GM19328 (cell line): ENCODE data around the gene CREB3L2.
"Not testable (repeated sequence)": the region's sequence is repeated elsewhere in the genome, so short reads cannot be mapped to it uniquely, and the experiment has no call there.

Experiments
- ATAC-seq: cut with Tn5 transposase; IDR thresholded peaks from one replicate; pipeline ENCODE4 v1.9.1; 2021; ENCODE audit warnings: mild to moderate bottlenecking, moderate library complexity; ENCODE audit not compliant: unreplicated experiment

The CREB3L2 gene

GRCh38 chr7:137974766-137975165, 27.1 kb downstream of the CREB3L2 start:
- no peak for ATAC-seq

DNA sequence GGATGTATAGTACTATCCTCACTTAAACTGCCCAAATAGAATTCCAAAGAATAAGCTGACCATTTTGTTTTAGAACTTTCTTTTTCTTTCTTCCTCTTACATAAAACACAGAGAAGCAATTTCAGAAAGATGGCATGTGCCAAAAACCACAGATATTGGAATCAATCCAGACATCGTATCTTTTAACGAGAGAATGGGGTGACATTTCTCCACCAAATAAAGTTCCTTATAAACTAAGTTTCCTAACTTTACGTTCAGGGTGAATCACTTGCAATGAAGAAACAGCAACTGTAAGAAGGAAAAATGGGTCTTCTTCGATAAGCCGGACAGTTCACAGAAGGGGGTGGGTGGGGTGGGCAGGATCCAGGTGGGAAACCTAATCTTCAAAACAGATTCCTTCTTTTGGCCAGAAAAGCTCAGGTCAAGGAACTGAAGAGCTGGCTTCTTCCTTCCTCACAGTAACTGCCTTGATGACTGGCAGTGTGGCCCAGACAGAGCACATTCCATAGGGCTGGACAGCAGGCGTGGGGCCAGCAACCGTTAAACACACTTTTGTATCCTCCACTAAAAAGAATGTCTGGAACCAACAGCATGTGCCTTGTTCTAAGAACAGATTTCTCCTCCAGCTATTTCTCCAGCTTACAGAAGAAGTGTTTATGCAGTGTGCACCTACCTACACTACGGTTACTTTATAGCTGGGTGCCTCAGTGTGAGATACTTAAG, 31.5 kb downstream of the CREB3L2 start:
- no peak for ATAC-seq

DNA sequence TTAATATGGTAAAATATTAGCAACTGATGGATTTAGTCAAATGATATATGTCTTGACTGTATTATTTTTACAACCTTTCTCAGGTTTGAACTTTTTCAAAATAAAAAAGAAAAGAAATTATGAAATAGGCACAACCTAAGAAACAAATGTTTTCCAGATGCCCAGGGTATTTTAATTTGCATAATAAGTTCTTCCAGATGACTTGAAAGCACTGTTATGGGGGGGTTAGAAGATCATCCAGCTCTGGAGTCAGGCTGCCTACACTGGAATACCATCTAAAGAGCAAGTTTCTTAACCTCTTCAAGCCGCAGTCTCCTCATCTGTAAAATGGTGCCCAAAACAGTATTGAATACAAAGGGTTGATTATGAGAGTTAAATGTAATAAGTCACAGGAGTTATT, 32.1 kb downstream of the CREB3L2 start:
- no peak for ATAC-seq

- no peak for ATAC-seq
Observed at GRCh38 chr7:137968890-137969289, 33.0 kb downstream of the CREB3L2 start.

DNA sequence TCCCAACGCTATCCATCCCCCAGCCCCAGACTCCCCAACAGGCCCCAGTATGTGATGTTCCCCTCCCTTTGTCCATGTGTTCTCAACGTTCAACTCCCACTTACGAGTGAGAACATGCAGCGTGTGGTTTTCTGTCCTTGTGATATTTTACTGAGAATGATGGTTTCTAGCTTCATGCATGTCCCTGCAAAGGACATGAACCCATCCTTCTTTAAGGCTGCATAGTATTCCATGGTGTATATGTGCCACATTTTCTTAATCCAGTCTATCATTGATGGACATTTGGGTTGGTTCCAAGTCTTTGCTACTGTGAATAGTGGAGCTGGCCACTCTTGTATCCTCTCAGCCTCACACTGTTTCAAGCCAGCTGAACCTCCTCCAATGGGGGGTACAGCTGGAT, 33.5 kb downstream of the CREB3L2 start:
- ATAC-seq = not testable (repeated sequence)

DNA sequence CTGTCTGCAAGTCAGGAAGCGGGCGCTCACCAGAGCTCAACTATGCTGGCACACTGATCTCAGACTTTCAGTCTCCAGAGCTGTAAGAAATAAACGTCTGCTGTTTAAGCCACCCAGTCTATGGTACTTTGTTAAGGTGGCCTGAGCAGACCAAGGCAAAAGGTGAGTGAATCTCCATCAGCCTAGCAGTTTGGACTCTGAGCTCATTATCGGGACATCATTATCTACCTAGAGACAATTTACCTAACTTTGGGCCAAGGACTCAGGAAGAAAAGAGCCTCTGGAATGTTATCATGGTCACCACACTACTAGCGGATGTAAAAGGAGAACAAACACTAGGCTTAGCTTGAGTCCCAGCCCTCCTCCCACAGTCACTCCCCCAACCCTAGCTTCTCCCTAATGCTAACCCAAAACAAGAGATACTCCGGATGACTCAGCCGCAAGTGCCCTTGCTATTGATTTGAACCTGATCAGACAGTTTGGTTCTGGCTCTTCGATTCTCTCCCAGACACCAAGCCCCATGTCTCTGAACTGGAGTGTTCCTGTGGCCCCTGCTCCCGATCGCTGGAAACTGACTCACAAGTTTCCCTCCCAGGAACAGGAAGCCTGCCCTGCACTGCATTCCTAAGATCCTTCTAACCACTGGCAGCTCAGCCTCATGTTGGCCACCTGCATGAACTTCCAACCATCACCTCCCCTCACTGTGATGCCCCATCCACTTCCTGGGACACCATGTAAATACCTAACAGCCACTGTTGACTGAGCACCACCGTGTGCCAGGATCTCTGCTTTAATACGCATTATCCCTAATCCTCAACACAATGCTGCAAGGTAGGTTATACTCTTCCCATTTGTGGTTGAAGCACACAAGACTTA, 34.5 kb downstream of the CREB3L2 start:
- no peak for ATAC-seq

DNA sequence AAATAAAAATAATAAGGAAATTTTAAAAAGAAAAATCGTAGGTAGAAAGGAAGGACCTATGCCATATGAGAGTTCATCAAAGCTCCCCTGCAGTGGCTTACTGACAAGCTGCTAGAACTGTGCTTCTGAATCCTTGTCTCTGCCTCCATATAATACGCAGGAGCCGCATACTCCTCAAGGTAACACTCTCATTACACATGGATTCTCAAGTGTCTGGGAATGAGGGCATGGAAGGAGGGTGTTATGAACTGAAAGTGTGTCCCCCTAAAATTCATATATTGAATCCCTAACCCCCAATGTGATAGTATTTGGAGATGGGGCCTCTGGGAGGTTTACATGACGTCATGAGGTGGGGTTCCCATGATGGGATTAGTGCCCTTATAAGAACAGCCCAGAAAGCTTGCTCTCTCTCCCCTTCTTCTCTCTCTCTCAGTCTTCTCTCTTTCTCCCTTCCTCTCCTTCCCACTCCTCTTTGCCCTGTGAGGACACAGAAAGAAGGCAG, 35.2 kb downstream of the CREB3L2 start:
- ATAC-seq = no peak

DNA sequence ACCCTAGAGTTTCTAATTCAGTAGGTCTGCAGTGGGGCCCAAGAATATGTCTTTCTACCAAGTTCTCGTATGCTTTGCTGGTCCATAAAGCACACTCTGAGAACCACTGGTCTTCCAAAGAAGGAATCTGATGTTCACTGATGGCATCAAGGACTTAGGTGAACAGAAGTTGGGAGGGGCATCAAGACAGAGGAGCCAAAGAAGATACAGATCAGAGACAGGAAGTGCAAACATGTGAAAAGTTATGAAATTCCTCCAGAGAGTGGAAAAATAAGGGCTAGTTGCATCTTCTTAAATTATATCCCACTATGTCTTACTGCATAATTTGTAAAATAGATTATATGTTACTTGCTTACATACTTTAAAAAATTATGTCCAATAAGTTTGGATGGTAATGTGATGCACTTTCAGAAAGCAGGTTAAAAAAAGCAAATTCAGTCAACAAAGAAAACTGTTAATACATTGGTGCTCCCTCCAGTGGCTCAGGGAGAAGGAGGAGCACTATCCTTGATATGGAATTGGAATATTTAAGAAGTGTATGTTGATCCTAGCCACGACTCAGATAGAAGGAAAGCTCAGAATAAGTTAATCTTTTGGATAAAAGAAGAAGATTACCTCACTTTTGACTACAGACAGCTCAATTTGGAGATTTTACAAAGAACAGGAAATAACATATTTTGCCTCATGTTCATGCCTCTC, 35.8 kb downstream of the CREB3L2 start:
- no peak for ATAC-seq

DNA sequence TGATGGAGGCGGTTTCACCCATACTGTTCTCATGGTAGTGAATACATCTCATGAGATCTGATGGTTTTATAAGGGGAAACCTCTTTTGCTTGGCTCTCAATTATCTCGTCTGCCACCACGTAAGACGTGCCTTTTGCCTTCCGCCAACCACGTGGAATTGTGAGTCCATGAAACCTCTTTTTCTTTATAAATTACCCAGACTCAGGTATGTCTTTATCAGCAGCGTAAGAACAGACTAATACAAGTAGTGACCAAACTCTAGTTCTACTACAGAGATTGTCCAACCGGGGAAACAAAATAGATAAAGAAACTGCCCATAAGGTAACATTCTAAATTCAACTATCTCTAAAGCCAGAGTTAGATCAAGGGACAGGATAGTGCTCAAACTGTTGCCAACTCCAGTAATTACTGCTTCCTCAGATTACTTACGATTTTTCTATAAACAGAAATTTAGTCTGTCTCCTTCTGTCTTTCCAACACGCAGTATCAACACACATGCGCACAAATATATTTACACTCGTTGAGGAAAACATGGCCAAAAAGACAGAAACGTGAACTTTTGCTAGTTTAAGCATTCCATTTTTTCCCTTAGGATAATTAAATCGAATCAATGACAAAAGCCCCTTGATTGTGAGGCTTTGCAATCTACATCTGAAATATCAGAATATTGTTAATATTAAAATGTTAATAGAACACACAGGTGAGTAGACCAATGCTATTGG, 36.9 kb downstream of the CREB3L2 start:
- no peak for ATAC-seq

DNA sequence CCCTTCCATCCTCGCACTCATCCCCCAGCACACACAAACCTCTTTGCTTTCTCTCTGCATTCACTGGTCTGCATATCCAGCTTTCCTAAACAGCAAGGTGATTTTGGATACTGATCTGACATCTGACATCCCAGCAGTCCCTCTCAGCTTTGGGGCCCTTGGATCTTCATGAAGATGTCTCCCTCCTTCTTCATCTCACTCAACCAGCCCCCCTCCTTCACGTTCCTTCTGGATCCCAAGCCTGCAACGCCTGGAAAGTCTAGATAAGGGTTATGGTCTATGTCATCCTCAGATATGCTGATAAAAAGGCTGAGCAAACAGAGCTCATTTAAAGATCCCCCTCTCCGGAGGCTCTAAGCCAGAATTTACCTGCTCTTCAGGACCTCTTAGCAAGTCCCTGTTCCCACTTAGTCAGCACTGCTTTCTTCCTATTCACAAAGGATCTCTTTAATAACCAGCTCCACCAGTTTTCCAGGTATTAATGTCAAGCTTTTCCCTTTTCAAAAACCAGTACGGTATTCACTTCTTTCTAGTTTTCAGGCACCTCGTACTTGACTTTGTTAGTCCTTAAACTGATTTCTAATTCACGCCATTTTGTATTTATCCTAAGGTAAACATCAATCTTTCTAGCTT, 38.9 kb downstream of the CREB3L2 start:
- ATAC-seq = no peak

DNA sequence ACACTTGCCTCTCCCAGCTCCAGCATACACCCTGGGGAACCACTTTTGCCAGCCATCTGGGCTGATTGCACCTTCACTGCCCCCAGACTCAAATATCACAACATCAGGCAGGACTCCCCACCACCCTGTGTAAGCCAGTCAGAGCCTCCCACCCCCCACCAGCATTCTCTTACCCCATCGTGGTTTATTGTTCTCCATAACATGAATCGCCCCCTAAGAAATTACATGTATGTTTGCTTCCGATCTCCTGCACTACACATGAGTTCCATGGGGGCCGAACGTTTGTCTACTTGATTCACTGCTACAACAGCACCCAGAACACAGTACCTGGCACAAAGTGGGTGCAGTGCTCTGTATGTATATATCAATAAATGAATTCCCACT, 39.4 kb downstream of the CREB3L2 start:
- no peak for ATAC-seq

- peak; percentile 67 for ATAC-seq
Observed at GRCh38 chr7:137961200-137962177, 40.4 kb downstream of the CREB3L2 start.

GRCh38 chr7:137960020-137960419, 41.9 kb downstream of the CREB3L2 start:
- no peak for ATAC-seq

DNA sequence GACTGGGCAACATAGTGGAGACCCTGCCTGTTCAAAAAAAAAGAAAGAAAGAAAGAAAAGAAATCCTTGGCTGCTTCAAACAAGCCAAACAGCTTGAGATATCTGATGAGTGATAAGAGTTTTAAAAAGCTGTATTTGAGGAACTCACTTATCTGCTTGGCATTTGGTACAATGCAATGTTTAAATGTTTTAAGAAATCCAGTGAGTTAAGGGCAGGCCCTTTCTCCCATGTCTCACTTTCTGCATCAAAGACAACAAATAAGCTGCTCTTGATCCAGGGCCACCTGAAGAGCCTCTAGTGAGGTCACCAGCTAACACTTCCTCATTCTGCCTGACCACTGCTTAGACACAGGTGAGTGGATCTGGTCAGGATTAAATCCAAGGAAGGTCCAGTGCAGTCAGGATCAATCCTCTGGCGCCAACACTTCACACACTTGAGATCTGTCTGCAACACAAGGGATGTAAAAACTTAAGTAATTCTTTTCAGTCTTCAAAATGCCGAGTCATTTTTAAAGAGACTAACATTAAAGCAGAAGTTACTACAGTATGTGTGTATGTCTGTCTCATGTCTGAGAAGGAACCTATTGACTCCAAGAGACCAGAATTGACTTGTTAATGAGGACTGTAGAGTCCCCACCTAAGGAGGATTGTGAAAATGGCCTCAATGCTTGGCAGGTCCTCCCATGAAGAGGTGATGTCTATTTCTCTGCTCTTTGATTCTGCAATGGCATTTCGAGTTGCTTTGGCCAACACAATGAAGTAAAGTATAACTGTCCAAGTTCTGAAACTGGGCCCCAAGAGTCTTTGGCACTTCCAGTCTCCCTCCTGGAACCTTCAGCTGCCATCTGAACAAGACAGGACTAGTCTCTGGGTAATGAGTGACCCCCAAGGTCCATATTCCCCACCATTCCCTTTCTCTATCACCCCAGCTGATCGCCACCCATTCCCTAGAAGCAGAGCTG, 43.1 kb downstream of the CREB3L2 start:
- ATAC-seq = no peak

GRCh38 chr7:137957887-137958286, 44.0 kb downstream of the CREB3L2 start:
- ATAC-seq = no peak

DNA sequence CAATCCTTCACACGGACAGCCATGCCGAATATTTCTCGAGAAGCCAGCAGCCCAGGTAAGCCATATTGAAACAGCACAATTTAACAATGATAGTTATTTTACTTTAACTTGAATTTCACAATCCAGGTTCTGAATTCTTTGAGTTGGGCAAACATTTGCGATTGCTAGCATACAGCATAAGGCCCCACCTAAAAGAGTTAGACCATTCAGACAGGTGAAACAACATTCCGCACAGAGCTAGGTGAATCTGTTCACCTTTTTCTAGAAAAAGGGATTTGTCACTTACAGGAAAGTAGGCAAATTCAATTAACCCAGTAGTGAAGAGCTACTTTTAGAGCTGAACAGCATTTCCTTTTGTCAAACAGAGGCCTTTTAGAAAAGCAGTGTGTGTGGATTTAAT, 45.3 kb downstream of the CREB3L2 start:
- no peak for ATAC-seq

GRCh38 chr7:137956183-137956582, 45.7 kb downstream of the CREB3L2 start:
- no peak for ATAC-seq

- ATAC-seq = no peak
Observed at GRCh38 chr7:137954614-137955013, 47.3 kb downstream of the CREB3L2 start.
